GM21717 (cell line): ENCODE data around the gene ATP6V1G1.
"Not testable (repeated sequence)": the region's sequence is repeated elsewhere in the genome, so short reads cannot be mapped to it uniquely, and the experiment has no call there.

ENCODE experiments used
- ATAC-seq: cut with Tn5 transposase; IDR thresholded peaks from one replicate; pipeline ENCODE4 v1.9.1; 2021; ENCODE audit warnings: mild to moderate bottlenecking, moderate library complexity; ENCODE audit not compliant: unreplicated experiment

Gene ATP6V1G1, protein sequence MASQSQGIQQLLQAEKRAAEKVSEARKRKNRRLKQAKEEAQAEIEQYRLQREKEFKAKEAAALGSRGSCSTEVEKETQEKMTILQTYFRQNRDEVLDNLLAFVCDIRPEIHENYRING

DNA sequence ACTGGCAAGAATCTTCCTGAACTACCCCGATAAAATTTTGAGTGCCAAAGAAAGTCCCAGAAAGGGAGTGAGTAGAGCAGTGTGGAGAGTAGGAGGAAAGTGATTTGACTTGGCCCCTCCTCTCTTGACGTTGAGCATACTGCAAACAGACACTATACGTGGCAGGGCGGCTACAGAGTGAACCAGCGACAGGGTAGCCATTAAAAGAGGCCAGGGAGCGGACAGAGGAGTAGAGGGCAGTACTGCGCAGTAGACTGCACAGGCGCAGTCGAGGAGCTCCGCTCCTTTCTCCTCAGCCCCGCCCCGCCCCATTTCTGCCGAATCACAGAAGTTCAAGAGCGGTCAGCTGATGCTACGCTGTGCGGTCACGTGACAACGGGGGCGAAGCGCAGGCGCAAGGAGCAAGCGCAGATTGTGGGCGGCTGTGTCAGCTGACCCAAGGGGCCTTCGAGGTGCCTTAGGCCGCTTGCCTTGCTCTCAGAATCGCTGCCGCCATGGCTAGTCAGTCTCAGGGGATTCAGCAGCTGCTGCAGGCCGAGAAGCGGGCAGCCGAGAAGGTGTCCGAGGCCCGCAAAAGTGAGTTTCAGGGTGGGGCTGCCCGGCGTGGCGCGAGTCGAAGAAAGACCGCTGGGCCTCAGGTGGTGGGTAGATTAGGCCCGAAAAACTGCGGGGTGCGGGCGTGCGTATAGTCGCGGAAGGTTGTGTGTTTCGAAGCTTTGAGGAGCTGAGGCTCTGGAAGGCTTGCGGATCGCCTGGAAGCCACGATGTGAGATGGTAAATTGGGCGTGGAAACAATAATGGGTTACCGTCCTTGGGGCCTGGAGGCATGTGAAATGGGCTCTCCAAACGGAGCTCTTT, at the start of gene ATP6V1G1:
Gene ATP6V1G1 (plus strand): TSS at position 425 of the 858 bp plus-strand sequence. CDS start 70 bp downstream, at position 495.
- peak; percentile 93 for ATAC-seq

DNA sequence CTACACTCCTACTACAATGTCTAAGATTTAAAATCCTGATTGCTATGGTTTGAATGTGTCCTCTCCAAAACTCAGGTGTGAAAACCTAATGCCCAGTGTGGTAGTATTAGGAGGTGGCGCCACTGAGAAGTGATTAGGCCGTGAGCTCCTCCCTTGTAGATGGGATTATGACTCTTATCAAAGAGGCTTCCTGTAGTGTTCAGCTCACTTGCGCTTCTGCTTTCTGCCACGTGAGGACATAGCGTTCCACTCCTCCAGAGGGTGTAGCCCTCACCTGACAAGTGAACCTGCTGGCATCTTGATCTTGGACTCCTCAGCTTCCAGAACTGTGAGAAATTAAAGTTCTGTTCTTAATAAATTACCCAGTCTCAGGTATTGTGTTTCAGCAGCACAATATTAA, 49.3 kb upstream of the ATP6V1G1 start:
- no peak for ATAC-seq

DNA sequence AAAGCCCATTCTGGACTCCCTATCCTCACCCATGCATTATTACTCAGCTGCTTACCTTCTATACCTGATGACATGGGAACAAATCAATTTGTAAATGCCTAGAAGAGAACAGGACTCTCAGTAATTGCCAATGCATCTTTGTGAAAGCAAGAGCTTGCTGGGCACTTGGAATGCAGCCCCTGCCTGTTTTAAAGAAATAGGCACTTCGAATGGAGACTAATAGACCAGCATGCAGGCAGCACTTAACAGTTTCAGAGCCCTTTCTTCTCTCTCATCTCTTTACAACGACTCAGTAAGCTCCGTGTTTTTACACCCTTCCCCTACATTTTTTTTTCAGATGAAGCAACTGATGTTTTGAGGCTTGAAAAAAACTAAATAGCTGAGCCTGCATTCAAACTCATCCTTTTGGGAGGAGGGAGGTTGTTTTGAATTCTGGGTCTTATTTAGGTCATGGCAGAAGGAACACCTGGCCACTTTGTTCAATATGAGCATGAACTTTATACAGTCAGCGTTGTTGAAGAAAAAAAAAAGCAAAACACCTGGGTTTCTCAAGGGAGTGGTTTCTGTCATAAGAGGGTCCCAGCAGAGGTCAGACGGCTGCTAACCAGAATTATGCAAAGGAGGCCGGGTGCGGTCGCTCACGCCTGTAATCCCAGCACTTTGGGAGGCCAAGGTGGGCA, 47.7 kb upstream of the ATP6V1G1 start:
- ATAC-seq: no peak

DNA sequence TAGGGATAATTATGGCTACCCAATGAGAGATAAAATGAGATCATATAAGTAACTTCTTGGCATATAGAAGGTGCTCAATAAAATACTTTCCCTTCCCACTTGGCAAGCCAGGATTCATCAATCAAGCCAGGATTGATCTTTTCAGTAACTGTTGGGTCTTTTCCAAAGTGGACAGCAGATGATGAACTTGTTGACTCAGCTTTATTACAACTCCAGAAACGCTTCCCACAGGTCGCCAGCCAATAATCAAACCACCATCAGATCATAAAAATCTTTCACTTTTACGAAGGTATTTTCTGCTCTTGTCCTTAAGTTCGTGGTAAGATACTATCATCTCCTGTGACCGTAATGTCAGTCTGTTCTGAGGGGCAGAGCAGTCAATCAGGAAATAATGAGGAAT, 42.5 kb upstream of the ATP6V1G1 start:
- no peak for ATAC-seq

DNA sequence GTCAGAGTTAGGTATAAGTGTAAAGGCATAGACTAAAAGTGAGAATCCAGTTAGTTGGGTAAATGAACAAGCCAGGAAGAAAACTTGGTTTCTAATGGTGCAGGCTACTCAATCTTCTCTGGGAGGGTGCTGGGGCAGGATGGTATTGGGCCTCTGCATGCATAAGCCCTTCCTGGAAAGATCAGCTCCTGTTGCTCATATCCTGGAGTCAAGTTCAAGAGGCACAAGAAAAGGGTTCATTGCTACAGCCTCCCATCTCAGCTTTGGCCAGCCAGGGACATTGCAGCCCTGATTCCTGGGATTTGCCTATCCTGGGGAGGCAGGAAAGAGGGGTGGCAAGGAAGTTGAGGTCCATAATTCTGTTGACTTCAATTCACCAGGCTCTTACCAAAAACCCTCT, 40.7 kb upstream of the ATP6V1G1 start:
- no peak for ATAC-seq

DNA sequence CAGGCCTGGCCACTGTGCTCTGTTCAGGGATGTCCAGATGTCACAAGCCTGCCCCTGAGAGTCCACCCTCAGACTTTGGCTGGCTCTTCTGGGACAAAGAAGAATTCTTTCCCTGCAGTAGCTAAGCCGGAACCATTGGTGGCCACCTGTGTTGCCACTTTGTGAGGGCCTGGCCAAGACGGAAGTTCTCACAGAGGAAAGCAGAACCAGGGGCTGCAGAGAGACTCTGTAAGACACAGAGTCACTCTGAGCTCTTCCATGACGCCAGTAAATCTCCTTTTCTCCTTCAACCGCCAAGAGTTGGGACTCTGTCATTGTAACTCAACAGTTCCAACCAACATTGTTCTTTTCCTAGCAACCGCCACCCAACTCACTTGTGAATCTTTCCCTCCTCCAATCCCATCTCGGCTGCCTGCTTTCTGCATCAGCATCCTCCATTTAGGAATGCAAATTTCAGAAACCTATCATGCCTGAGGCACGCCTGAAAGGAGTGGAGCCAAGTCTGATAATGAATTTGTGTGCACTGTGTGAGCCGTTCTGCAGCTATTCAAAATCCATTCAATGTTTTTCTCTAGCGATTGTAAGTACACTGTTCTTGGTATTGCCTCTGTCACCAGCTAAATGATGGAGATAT, 37.8 kb upstream of the ATP6V1G1 start:
- ATAC-seq: no peak

DNA sequence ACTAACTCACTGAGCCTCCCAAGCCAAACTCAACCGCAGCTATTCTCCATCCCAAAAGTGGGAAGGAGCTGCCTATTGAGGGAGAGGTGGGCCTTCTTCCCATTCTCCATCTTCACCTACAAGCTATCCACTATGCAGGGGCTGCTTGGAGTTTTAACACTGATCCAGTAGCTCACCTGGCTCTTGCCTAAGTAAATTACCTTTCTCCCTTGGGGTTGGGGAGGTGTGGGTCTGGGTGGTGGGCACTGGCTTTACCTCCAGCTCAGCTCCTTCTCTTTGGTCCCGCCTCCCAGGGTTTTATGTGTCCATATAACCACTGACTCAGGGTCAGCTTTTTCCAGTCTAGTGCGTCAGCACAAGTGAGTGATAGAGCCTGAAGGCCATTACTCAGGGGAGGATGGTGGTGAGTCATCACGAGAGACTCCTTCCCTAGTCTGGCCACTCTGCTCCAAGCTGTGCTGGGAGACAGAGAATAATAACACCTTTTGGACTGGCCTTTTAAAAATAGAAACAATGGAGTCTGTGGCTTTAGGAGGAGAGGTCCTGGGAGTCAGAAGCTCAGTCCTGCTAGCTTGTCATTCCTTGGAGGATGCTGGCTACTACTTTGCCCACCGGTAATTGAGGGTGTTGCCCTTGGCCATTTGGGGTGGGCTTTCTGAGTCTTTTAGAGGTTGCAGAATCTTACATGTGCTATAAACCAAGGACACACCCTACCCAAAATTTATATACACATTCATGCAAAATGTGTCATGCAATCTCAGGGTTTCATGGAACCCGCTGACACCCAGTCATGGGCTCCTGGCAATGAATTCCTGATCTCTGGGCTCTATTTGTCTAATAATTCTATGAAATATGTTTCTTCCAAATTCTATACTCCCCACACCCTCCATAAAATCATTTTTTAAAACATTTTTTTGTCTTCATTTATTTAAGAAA, 35.6 kb upstream of the ATP6V1G1 start:
- ATAC-seq: no peak

DNA sequence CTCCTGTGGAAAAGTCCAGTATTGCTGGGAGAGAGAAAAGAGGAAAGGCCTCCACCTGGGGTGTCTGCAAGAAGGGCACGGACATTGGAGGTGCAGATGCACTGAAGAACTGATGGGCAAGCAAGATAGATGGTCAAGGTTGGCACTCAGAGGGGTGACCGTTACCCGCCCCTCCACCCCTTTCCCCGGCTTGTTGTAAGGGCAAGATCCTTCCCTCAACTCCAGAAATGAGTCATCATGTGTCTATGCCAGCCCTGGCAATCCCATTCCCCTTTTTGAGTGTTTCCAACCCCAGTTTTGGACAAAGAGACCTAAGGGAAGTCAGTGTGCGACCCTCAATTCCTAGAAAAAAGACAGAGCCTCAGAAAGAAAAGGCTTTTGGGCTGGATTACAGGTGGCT, 34.9 kb upstream of the ATP6V1G1 start:
- no peak for ATAC-seq

DNA sequence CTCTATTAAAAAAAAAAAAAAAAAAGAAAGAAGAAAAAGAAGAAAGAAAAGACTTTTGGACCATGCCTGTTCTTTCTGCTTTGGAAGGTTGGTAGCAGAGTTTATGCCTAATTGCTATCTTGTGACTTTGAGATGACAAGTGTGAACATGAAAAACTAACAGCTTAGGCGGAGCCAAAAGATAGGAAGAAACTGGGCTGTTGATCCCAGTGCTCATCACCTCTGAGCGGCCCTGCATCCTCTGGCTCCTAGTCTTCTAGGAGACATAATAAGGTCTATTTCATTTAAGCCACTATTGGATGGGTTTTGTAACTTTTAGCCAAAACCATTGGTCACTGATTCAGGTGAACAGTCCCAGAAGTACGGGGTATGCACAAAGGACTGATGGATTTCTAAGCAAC, 34.4 kb upstream of the ATP6V1G1 start:
- ATAC-seq: no peak

DNA sequence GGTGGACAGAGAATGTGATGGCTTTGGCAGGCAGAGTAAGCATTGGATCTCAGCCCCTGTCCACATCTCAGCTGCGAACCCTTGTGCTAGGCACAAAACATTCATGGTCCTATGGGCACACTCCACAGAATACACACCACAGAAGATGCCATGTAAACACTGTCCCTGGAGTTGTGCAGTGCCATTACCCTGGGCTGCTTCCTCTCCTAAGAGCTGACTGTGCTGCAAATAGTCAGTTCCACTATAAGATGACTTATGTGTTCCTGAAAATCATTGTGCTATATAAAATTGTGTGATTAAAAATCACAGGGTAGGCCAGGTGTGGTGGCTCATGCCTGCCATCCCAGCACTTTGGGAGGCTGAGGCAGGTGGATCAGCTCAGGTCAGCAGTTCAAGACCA, 31.9 kb upstream of the ATP6V1G1 start:
- ATAC-seq: no peak

DNA sequence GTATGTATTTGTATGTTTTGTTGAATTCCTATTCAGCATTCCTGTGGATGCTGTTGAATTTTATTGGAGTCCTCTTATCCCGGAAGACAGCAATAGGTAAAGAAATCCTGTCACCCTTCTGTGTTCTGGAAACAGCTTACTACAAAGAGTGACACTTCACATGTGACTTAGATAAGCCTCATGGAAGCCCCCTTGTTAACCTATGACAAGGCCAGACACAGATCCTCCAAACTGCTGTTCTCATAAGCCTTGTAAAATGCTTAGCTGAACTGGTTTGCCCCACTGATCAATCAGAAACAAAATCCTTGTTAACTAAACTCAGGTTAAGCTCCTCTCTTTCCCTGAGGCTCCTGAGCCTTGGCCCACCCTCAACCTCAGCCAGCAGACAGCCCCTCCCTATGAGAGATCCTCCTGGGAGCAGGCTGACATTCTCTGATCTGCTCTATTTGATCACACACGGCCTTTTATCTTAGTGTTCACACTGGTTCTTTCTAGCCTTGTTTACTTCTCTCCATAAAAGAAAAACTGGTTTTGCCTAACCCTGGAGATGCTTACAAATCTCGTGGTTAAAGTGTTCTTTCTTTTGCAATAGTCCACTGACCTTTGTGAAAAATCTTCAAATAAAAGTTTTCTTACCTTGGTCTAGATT, 29.4 kb upstream of the ATP6V1G1 start:
- no peak for ATAC-seq

DNA sequence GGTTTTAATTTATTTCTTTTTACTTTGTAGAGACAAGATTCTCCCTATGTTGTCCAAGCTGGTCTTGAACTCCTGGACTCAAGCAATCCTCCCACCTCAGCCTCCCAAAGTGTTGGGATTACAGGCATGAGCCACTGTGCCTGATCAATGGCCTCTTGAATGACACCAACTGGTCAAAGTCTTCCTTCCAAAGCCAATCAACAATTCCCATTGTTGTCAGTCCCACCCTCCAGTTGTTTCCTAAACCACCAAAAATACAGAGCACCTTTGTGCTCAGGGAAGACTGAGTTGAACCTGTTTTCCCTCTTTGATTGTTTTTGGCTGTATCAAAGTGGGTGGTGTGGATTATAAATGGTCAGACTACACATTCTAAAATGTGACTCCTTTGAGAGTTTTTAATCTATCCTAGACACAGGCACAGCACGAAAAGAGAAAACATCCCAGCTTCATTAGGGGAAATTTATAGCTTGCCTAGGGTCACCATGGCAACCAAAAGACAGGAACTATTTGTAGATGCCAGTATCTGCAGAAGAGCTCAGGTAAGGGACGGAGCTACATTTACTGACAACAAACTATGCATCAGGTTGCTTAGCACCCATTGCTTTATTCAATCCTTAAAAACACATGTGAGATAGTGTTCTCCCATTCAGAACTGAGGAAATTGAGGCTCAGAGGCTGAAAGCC, 27.6 kb upstream of the ATP6V1G1 start:
- ATAC-seq: no peak

DNA sequence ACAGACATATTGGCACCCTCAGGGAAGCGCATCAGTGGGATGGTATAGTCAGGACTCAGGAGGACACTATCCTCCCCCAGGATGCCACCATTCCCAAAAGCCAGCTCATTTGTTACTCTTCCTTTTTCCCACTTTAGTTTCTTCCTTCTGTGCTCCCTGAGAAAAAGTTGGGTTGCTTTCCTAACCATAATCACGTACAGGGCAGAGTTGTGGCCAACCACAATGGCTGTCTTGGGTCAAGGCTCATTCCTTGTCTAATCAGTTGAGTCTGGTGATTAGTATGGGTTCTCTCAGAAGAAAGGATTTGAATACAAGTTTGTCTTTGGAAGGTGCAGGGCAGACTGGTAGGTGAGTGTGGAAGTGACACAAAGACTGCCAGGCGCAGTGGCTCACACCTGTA, 26.6 kb upstream of the ATP6V1G1 start:
- no peak for ATAC-seq

DNA sequence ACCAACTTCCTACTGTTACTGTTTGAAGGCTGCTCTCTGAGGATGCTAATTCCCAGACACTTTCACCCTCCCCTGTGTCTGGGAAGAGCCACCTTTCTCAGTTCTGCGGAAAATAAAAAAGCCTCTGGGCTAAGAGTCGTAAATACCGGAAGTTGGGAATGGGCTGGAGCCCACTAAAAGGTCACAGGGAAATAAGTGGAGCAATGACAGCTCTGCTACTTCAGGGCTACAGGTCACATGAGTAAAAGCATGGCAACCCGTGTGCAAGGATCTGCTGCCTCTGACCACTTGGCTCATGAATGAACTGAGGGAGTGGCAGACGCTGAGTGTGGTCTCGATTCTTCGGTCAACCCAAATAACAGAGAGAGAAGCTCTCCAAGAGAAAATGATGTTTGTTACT, 25.8 kb upstream of the ATP6V1G1 start:
- no peak for ATAC-seq

DNA sequence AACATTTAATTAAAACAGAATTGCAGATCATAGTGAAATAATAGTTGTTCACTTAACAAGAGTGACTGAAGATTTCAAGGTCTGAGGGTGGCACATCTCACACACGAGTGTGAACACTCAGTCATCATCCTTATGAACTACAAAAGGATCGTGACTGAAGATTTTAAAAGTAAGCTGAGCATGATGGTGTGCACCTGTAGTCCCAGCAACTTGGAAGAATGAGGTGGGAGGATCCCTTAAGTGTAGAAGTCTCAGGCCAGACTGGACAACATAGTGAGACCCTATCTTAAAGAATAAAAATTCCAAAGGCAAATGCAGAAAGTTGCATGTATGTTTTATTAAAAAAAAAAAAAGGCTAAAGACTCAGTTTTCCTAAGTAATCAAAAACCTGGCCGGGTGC, 22.4 kb upstream of the ATP6V1G1 start:
- ATAC-seq: no peak

DNA sequence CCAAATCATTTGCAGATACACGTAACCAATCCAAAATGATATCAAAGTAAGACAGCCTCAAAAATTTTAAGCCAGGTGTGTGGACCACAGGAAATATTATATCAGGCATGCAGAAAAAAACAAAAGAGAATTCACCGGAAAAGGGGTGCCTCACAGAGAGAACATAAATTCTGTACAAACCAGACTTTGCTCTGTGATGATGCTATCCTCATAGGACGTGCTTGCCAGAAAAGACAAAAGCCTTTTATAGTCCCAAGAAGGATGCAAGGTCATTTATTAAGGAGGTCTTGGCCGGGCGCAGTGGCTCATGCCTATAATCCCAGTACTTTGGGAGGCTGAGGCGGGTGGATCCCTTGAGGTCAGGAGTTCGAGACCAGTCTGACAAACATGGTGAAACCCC, 16.8 kb upstream of the ATP6V1G1 start:
- ATAC-seq: no peak

DNA sequence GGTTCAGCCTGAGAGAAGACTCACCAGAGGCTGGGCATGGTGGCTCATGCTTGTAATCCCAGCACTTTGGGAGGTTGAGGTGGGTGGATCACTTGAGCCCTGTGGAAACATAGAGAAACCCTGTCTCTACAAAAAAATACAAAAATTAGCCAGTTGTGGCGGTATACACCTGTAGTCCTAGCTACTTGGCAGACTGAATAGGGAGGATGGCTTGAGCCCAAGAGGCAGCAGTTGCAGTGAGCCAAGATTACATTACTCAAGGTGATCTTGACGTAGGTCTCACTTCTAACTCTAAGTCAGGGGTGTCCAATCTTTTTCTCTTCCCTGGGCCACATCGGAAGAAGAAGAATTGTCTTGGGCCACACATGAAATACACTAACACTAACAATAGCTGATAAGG, 16.2 kb upstream of the ATP6V1G1 start:
- no peak for ATAC-seq

DNA sequence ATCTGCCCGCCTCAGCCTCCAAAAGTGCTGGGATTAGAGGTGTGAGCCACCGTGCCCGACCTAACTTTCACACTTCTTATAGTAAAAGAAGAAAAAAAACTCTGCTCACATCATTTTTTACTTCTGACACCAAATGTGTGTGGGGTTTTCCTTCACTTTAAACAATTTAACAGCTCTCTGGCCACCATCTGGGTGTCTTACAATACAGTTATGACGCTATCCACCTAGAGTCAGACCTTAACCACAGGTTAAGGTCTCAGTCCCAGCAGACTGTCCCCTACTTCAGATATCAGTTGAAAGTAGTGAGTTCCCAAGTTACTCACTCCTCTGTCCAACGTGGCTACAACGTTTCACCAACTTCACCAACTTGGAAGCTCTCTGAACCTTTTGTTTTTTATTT, 15.4 kb upstream of the ATP6V1G1 start:
- no peak for ATAC-seq

DNA sequence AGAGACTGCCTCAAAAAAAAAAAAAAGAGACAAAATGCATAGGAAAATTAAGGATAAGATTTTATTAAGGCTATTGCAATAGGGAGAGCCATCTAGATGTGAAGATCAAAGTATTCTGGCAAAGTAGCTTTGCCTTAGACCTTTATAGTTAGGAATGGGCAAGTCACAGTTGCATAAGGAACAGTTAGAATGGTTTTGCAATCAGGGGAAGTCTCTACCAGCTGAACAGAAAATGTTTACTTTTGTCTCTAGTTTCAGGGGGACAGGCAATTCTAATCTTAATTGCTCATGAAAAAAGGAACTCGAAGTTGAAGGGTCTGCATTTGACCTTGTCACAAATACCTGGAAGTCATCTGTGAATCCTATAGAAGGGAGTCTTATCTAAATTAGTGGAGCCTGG, 13.1 kb upstream of the ATP6V1G1 start:
- ATAC-seq: no peak

DNA sequence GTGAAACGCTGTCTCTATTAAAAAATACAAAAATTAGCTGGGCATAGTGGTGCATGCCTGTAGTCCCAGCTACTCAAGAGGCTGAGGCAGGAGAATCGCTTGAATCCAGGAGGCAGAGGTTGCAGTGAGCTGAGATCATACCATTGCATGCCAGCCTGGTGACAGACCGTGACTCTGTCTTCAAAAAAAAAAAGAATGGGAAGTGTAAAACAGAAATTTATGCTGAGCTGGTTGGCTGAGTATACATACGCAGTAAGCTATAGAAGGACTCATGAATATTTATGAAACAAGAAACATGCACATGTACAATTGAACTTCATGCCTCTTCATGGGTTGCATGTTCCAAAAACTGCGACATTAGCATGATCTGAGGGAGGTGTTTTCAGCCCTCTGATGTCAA, 10.8 kb upstream of the ATP6V1G1 start:
- not testable (repeated sequence) for ATAC-seq
